Stimulated activated CD8-positive, alpha-beta memory T cell treated with anti-CD3 and anti-CD28 coated beads, Interleukin-12 subunit alpha, Interleukin-12 subunit beta, amount 100 ng/mL, for 24 hours (primary cell): Measurements from ENCODE around the gene SDK2.
"Not testable (repeated sequence)": the region's sequence is repeated elsewhere in the genome, so short reads cannot be mapped to it uniquely, and the experiment has no call there.

Experiments
- DNase-seq: peaks from one replicate; pipeline ENCODE4 v3.0.0-alpha.2; 2020; ENCODE audit errors: extremely low read depth

SDK2 gene

DNA sequence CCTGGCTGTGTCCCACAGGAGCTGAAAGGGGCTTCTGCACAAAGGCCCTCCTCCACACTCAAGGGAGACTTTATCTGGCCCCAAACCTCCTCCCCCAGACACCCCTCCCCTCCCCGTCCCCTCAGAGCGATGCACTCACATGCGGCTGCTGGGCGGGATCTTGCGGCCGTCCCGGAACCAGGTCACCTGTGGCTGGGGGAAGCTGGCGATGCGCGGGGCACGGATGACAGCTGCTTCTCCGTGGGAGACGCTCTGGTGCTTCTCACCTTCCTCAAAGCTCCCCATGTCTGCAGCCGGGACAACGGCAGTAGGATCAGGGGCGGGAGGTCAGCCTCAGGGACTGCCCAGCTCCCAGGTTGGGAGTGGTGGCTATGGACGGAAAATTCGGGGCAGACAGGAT is 188.5 kb downstream of the SDK2 start:
- DNase-seq: no peak

DNA sequence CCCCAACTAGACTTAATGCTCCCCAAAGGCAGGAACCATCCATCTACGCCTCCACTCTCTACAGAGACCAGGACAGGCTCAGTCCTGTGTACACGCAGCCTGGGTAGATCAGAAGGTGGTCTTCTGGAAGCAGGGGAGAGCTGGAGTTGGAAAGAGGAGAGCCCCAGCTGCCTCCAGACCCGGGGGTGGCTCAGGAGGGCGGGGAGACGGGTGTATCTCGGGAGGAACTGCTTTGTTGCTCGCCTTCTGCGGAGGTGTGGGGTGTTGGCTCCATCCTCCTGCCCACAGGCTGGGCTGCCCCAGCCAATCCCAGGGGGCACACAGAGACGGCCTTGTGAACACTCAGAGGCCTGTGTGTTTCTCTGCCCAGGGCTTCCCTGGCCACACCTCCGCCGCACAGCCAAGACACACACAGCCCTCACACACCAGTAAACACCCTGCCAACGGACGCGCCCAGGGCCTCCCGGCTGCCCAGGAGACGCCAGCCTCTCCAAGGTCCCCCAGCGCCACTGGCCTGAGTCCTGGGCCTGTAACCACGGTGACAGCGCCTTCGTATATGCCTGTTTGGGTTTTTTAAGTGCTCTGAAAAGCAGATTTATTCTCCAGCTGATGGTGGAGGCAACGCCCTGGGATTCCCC is 189.1 kb downstream of the SDK2 start:
- no peak for DNase-seq

DNA sequence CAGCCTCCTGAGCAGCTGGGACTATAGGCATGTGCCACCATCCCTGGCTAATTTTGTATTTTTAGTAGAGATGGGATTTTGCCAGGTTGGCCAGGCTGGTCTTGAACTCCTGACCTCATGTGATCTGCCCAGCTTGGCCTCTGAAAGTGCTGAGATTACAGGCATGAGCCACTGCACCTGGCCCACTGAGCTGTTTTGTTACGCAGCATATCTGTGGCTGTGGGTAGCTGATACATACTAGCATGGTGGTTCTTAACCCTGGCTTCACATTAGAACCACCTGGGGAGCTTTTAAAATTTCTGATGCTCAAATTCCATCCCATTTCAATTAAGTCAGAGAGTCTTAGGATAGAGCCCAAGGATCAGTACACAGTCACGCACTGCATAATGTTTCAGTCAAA is 190.8 kb downstream of the SDK2 start:
- not testable (repeated sequence) for DNase-seq

DNA sequence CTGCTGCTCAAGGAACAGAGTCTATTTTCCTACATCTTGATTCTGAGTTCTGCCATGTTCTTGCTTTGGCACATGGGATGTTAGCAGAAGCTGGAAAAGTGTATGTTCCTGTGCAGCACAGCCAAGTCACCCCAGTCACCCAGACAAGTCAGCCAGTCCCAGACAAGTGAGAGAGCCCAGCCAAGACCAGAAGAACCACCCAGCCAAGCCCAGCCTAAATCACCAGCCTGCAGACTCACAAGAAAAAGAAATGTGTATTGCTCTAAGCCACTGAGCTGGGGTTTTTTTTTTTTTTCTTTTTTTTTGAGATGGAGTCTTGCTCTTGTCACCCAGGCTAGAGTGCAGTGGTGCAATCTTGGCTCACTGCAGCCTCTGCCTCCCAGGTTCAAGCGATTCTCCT is 191.2 kb downstream of the SDK2 start:
- no peak for DNase-seq

DNA sequence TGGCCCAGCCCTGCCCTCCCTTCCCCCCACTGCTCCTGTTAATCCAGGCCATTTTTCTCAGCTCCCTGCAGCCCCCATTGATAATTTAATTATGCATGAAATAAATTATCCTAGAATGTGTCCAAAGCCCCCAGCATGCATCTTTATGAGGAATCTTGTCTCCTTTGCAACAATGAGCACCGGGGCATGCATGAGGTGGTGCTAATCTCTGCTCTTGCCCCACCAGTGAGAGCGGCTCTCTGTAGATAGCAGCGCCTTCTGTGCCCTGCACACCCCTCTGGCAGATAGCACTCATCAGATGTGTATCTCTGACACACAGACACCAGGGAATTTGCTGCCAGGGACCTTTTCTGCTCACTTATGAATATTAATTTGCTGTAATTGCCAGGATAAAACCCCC is 192.2 kb downstream of the SDK2 start:
- no peak for DNase-seq

DNA sequence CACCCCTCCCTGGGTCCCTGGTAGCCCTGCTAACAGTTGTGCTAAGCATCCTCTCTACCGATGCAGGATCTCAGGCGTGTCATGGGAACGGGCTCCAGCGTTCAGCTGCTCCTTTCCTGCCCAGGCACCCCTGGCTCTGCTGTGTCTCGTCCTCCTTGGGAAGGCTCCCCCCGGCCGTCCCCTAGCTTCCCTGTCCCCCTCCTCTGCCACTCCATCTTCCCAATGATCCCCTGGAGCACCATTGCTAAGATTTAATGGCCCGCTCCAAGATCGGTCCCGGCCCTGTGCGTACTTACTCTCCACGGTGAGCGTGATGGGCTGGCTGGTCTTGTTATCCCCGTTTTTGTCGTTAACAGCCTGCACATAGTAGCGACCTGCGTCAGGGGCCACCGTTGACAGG is 196.9 kb downstream of the SDK2 start:
- DNase-seq: no peak

DNA sequence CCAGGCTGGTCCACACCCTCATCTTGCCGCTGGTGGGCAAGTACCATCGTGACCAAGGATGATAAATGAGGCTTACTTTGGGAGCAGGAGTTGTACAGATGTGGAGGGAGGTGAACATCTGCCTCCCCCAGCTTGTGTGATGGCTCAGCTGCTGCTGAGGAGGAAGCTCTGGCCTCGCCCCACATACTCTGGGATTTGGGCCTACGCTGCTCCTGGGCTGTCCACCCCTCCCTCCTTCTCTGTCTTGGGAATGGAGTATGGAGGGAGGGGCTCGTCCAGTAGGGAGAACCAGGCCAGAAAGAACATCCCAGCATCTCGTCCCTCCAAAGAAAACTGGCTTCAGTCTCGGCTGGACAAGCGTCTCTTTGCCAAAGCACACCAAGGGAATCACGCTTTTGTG is 197.6 kb downstream of the SDK2 start:
- no peak for DNase-seq

DNA sequence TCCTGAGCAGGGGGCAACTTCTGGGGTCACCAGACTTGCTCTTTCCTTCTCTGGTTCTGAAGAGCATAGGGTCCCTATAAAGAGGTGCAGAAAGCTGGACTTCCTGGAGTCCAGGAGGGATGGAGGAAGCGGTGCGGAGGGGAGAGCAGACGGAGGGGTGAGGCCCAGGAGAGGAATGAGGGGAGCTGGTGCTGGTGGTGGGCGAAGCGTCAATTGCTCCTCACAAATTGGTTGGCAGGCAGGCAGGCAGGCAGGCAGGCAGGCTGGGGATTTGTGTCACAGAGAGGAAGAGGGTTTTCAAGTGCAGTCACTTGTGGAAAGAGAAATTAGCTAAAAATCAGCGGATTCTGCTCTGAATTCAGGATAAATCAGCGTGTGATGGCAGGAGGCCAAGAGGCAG is 198.8 kb downstream of the SDK2 start:
- DNase-seq: no peak

DNA sequence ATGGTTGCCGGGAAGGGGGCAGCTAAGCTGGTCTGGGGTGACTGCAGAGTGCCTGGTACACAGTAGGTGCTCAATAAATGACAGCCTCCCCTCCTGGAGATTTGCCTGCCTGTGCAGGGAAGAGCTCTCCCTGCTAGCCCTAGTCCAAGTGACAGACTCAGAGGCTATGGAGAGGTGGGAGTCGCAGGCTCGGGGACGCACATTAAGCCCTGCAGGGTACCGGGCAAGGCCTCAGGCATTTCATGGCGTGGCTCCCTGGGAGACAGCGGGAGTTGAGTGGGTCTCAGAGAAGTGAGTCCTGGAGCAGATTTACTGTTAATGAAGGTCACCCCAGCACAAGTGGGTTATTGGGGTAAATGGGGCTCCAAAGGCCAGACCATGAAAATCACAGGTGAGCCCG is 200.2 kb downstream of the SDK2 start:
- DNase-seq: no peak

DNA sequence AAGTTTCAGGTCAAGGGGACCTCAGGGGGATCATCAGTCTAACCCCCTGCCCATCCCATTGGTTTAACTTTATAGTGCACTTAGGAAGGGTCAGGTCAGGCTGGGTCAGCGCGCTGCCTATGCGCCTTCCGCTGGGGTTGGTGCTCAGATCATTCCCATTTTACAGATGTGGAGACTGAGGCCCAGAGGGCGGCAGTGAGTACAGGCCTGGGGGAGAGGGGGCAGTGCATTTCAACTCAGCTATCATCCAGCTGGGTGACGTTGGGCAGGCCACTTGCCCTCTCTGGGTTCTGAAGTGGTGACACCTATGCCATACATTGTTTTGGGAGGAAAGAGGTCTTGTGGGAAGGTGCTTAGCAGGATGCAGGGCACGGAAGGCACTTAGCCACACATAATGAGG is 204.6 kb downstream of the SDK2 start:
- no peak for DNase-seq

DNA sequence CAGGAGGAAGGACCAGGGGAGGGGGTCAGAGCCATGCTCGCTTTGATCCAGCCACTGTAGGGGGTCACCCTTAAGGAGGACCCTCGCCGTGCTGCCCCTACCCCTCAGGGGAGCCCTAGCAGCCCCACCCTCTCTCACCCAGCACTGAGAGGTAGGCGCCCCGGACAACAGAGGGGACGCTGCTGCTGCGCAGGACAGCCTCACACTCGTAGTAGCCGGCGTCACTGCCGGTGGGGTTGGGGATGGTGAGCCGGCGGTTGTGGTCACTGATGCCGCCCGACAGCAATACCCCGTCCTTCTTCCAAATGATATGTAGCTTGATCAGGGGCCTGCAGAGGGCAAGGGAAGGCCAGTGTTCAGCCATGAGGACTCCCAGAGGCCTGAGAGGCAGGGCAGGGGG is 206.4 kb downstream of the SDK2 start:
- no peak for DNase-seq

DNA sequence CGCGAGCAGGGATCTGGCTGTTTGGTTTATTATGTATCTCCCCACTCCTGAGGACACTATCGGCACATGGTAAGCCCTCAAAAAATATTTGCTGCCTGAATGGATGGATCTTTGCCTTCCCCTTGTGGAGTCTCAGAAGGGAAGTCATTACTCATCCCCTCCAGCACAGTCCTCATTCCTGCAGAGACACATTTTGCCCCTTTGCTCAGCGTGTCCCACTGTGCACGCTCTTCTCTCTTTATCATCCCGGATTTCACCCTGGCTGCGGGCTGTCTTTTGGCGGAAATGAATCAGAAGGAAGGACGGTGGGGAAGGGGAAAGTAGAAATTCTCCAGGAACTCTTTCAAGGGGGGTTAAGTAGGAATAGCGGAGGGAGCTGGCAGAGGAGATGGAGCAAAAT is 207.3 kb downstream of the SDK2 start:
- DNase-seq: no peak

DNA sequence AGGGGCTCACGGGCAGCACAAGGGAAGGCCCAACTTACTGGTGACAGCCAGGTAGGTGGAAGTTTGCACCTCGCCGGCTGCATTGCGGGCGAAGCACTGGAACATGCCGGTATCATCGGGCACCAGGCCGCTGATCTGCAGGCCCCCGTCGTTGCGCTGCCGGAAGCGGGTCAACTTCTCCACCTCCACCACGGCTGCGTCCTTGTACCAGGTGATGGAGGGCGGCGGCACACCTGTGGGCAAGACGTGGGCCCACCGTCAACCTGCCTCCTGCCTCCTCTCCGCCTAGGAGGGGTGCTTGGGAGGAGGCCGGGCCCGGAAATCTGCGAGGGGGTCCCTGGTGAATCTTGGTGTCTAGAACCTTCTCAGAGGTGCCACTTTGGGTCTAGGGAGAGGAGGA is 208.8 kb downstream of the SDK2 start:
- no peak for DNase-seq

DNA sequence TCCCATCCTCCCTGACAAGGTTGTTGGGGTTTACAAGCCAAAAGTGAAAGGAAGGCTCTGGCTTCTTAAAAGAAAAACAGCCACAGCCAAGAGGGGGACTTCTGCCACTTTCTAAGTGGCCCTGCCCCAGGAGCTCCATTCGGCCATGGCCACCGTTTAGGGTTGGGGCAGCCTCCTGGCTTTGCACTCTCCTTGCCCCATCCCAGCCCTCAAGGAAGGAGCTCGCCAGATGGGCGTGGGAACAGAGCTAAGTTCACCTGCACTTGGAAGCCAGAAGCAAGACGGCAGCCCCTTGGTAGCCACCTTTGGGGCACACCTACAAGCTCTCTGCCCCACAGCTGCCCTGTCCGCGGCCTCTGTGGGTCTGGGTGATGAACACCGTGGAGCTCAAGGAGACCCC is 210.1 kb downstream of the SDK2 start:
- no peak for DNase-seq

DNA sequence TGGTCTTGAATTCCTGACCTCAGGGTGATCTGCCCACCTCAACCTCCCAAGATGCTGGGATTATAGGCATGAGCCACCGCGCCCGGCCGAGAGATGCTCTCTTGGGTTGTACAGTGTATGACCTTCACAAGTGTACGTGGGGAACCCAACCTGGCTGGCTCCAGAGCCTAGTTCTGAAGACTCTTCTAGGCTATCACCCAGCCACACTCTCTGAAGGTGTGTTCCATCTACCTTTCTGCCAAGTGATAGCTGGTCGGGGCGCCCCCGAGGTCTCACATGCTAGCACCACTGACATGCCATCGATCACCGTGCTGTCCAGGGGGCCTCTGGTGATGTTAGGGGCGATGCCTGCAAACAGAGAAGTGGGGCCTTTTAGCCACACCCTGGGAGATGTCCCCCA is 210.7 kb downstream of the SDK2 start:
- no peak for DNase-seq

DNA sequence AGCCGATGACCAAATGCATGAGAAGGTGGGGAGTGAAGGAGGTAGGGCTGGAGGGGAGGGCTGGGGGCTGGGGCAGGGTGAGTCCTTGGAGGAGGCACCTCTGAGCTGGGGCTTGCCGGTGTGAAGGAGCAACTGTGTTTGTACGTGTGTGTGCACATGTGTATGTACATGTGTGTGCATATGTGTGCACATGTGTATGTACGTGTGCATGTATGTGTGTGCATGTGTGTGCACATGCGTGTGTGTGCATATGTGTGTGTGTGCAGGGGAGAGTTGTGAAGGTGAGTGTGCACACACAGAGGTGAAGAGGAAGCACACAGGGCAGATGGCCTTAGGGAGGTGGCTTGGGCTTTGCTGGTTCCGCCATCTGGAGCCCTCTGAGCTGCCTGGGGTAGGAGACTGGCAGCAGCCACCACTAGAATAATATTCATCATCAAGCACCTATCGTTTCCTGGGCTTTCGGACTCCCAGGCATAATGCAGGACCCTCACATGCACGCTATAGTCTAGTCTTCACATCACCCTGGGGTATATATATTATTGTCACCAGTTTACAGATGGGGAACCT is 211.5 kb downstream of the SDK2 start:
- DNase-seq: no peak

DNA sequence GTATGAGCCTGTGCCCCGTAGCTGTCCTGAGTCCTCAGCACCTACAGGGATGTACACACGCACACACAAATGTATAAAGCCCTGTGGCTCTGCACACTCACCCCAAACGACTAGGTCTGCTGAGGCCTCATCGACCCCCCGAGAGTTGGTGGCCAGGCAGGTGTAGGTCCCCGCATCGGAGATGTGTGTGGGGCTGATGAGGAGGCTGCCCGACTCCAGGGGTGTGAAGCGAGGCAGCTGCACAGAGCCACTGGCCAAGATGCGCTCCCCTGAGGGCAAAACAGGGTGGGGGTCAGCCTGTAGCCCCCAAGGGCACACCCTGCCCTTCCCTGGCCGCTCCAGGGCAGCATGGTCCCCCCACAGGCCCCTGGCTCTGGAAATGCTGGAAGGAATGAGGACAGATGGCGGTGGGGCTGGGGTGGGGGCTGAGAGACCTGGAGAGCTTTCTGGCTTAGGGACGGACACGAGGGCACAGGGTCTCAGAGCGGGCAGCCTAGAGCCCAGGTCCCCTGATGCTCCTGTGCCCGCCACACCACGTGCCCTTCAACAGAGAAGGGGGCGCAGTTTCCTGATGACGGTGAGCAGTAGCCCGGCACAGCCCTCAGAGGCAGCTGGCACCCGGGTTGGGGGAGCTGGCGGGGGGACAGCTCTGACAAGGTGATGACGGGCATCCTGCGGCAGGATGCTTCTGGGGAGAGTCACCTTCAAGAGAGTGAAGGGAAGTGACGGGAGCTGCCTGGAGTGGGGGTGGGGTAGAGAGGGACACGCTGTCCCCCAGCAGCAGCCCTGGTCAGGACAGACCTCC is 212.6 kb downstream of the SDK2 start:
- DNase-seq: no peak

DNA sequence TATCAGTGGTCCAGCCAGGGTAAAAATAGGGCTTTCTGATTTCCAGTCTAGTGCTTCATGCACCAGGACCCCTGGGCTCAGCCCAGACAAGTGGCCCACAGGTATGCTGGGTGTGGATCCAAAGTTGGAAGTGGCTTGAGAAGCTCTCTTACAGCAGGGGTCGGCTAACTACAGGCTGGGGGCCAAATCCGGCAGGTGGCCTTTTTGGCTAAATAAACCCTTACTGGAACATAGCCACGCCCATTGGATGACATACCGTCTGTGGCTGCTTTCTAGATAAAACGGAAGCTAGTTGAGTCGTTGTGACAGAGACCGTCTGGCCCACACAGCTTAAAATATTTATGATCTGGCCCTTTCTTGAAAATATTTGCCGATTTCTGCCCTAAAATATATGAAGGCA is 213.4 kb downstream of the SDK2 start:
- no peak for DNase-seq

DNA sequence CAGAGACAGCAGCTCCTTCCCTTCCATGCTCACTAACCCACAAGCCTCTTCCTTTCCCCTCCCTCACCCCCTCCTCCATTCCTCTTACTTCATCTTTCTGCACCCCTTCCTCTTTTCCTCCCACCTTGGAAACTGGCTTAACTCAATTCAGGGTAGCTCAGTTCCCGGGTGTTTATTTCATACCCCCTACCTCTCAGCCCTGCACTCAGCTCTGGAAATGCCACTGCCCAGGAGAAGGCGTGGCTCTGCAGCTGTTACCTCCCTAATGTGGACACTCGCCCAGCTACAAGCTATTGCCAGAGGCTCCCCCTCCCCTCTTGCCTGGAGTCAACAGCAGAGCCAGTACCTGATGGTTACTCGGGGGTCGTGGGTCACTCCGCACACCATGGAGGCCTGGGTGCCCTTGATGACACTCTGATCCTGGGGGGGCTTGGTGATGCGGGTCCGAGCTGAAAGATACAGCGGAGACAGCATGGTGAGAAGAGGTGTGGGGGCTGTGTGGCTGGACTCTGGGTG is 214.0 kb downstream of the SDK2 start:
- DNase-seq: no peak

DNA sequence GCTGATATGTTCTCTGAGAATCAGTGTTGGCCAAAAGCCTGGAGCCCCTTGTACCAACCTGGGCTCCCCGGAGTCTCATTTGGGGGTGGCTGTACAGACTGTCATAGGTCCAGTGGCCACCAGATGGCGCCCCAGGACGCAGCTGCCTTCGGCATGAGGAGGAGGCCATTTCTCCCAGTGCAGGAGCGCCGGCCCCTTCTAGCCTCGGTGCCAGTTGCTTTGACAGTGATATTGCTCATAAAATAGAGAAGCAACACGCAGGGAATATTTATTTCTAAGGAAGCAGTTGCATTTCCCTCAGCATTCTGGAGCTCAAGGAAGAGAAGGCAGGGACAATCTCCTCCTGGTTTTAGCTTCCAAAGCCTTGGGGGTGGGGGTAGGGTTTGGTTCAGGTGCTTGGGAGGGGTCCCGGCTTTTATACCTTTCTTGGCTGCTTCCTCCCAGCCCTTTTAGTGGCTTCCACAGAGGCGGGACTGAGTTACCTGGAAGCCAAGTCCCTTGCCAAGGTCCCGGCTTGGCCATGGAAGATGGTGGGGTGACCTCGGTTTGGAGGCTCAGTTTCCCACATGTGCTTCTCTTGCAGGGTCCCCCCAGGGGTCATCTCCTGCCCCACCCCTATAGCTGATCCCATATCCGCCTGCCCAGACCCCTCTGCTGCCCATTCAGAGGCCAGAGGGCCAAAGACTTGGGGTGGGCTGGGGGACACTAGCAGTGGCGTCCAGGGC is 214.6 kb downstream of the SDK2 start:
- DNase-seq: peak; percentile 58

DNA sequence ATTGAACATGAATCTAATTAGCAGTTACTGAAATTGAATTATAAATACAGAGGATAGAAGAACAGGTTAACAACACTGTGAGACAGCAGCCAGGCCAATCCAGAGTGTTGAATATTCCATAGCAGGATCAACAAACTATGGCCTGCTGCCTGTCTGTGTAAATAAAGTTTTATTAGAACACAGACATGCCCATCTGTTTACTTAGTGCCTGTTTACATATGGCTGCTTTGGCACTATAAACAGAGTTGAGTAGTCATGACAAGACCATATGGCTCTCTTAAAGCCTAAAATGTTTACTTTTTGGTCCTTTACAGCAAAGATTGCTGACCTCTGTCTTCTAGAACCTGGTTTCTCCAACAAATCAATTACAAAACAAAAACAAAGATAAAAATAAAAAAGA is 217.0 kb downstream of the SDK2 start:
- DNase-seq: no peak

DNA sequence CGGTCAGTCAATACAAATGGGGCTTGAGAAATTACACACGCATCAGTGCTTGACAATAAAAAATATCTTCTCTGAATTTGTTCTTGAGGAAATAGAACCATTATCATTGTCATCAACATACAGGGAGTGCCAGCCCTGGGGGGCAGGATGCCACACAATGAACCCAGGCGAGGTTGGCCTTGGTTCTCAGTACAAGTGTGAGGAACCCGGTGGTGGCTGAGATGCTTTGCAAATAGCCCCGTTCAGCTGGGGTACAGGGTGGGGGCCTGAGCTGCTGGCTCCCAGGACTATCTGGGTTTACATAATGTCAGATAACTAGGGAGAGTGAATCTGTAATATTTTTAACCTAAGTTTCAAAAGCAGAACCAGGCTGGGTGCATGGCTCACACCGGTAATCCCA is 219.7 kb downstream of the SDK2 start:
- no peak for DNase-seq

DNA sequence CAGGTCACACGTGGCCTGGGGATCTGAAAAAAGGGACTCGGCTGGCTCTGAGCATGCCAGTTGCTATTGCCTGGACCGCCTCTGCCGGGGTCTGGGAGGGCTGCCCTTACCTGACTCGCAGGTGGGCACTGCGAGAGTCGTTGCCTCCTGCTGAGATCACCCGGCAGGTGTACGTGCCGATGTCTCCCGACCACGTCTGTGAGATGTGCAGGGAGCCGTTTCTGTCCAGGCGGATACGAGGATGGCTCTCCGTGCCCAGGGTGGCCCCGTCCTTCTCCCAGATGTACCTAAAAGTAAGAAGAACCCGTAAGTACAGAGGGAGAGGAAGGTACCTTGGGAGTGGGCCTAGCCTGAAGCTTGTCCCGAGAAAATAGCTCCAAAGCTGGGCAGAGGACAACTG is 220.4 kb downstream of the SDK2 start:
- DNase-seq: no peak
